Esophagus muscularis mucosa (tissue), 4 donors: ENCODE measurements around the gene CX3CR1. TPM values are rescaled to one million over a fixed set of nuclear protein-coding genes. Genes with fewer than 3 reads are reported as not detected.

Experiments used
- DNase-seq: peaks from one replicate; pipeline ENCODE4 v3.0.0-alpha.2; 2017; ENCODE audit errors: extremely low spot score
- H3K27ac ChIP-seq, 4 donors: fragments of 200-600 bp; sonication (generic); replicated peaks in 1 of 4; 1 replicate in 3 of 4; 2 replicates in 1 of 4; pipeline ENCODE4 v1.5.1; 2016 to 2019; ENCODE audit warnings: mild to moderate bottlenecking in 1 of 4
- H3K27me3 ChIP-seq, 4 donors: fragments of 200-600 bp; sonication (generic); one replicate each; pipeline versions ENCODE4 v1.5.1 to v1.6.0; 2016 to 2019
- H3K36me3 ChIP-seq, 4 donors: fragments of 200-600 bp; sonication (generic); one replicate each; pipeline ENCODE4 v1.5.1; 2016 to 2019
- H3K4me1 ChIP-seq, 4 donors: fragments of 200-600 bp; sonication (generic); one replicate each; pipeline ENCODE4 v1.5.1; 2016 to 2019
- H3K4me3 ChIP-seq, 4 donors: fragments of 200-600 bp; sonication (generic); 1 replicate in 2 of 4; 2 replicates in 2 of 4; pipeline ENCODE4 v1.5.1; 2016 to 2019; ENCODE audit warnings: mild to moderate bottlenecking in 4 of 4, moderate library complexity in 1 of 4
- H3K9me3 ChIP-seq, 4 donors: fragments of 200-600 bp; sonication (generic); 1 replicate in 3 of 4; 2 replicates in 1 of 4; pipeline ENCODE4 v1.5.1; 2016 to 2019
- EP300 ChIP-seq: sonication (generic); formaldehyde crosslinking; IDR thresholded peaks from one replicate; pipeline ENCODE4 v1.6.1; 2017; ENCODE audit warnings: antibody characterized with exemption
- POLR2A ChIP-seq: fragments of 450-650 bp; IDR thresholded peaks from one replicate; pipeline ENCODE4 v1.6.1; 2017; ENCODE audit warnings: antibody characterized with exemption, moderate library complexity, mild to moderate bottlenecking, low read depth
- POLR2AphosphoS5 ChIP-seq, 2 donors: sonication (generic); formaldehyde crosslinking; IDR thresholded peaks; one replicate each; pipeline ENCODE4 v1.6.1; 2017; ENCODE audit warnings: antibody characterized with exemption in 2 of 2
- WGBS: methylation state at CpG from one replicate; pipeline ENCODE4 v1.1.5; 2018; 5-methylcytosine and 5-hydroxymethylcytosine counted together
- intact Hi-C: fragments of 100-400 bp; cut with DNase I; formaldehyde crosslinking; loops from one replicate; pipeline ENCODE4 v1.15.1; 2023
- total RNA-seq, 4 donors: library from RNA; depleted of rRNA; stranded (reverse); fragments of >200 nt; gene quantifications; one replicate each; pipeline versions ENCODE4 v1.1.0 to v1.2.1, GENCODE V29; 2016
- TF ChIP-seq, protein P1 (sequence below), 3 experiments: fragments of 200-600 bp in 2 of 3; fragments of 450-650 bp in 1 of 3; sonication (generic) in 2 of 3; IDR thresholded peaks; one replicate each; pipeline ENCODE4 v1.5.1; 2017 to 2019; ENCODE audit warnings: antibody characterized with exemption in 3 of 3, mild to moderate bottlenecking in 2 of 3, moderate library complexity in 1 of 3

CX3CR1 gene
- total RNA-seq, 4 donors from 2014 or later, result 0.23 to 0.78 (median 0.46) TPM

DNA sequence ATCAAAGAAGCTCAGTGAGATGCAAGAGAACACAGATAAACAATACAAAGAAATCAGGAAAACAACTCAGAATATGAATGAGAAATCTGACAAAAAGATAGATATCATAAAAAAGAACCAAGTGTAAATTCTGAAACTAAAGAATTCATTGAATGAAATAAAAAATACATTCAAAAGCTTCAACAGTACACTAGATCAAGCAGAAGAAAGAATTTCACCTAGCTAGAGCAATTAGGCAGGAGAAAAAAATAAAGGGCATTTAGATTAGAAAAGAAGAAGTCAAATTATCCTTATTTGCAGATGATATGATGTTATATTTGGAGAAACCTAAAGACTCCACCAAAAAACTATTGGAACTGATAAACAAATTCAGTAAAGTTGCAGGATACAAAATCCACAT lies 19.4 kb upstream of the CX3CR1 start:
- Histone ChIP-seq H3K4me3 (no peak overlapping the region), H3K9me3 (peaks cover 0 to 33% (median 18%) of the 10 kb centered on the region in 4 donors), H3K27me3 (no peaks in the 10 kb centered on the region), H3K4me1 (no peaks in the 10 kb centered on the region), H3K27ac (no peak overlapping the region), H3K36me3 (no peaks in the 10 kb centered on the region)
- intact Hi-C loops, result no loop called here
- DNase-seq, result no peak
- no peak for TF ChIP-seq EP300
- no peak for TF ChIP-seq POLR2A
- no peak for TF ChIP-seq POLR2AphosphoS5 (IDR thresholded peaks at IDR 0.05)

- Histone ChIP-seq H3K4me1 (no peaks in the 10 kb centered on the region), H3K4me3 (no peak overlapping the region), H3K27me3 (no peaks in the 10 kb centered on the region), H3K36me3 (no peaks in the 10 kb centered on the region), H3K27ac (no peak overlapping the region), H3K9me3 (peaks cover 0 to 22% (median 4%) of the 10 kb centered on the region in 4 donors)
- intact Hi-C loops, result no loop called here
- no peak for TF ChIP-seq POLR2A
- TF ChIP-seq, protein P1, sequence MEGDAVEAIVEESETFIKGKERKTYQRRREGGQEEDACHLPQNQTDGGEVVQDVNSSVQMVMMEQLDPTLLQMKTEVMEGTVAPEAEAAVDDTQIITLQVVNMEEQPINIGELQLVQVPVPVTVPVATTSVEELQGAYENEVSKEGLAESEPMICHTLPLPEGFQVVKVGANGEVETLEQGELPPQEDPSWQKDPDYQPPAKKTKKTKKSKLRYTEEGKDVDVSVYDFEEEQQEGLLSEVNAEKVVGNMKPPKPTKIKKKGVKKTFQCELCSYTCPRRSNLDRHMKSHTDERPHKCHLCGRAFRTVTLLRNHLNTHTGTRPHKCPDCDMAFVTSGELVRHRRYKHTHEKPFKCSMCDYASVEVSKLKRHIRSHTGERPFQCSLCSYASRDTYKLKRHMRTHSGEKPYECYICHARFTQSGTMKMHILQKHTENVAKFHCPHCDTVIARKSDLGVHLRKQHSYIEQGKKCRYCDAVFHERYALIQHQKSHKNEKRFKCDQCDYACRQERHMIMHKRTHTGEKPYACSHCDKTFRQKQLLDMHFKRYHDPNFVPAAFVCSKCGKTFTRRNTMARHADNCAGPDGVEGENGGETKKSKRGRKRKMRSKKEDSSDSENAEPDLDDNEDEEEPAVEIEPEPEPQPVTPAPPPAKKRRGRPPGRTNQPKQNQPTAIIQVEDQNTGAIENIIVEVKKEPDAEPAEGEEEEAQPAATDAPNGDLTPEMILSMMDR (IDR thresholded peaks at IDR 0.05), result no peak
- no peak for TF ChIP-seq POLR2AphosphoS5 (IDR thresholded peaks at IDR 0.05)
- TF ChIP-seq EP300, result no peak
- 86% methylated on average over 3 of the region's 4 CpGs for WGBS
- DNase-seq, result no peak
These were observed 16.6 kb upstream of the CX3CR1 start for GRCh38 chr3:39296197-39297077.

DNA sequence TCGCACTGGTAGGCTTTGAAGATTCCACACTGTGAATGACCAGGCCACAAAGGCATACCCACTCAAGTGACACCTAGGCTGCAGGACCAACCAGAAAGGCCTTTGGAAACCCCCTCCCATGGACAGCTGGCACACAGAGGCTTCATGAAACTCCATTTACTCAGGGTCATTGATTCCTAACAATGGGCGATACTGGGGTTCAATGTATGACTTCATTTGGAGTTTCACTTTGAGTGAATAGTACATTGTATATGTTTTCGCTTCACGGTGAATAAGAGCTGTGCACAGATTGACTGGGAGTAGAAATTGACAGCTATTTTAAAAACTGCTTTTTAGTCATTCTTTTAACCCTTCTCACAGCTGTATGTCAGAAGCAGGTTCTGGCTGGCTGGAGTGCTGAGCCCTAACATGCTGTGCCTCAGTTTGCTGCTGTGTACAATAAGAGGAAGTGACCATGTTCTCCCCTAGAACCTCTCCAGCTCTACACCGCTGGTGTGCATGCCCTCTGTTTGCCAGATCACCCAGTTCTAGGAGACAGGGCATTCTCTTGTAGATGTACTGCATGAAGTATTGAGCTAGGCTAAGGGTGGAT lies 15.4 kb upstream of the CX3CR1 start:
- WGBS, result 74% methylated on average over 4 of the region's 5 CpGs
- Histone ChIP-seq H3K9me3 (peaks cover 0 to 14% (median 0%) of the 10 kb centered on the region in 4 donors), H3K36me3 (no peaks in the 10 kb centered on the region), H3K4me3 (no peak overlapping the region), H3K27ac (no peak overlapping the region), H3K27me3 (no peaks in the 10 kb centered on the region), H3K4me1 (peaks cover 0 to 7% (median 2%) of the 10 kb centered on the region in 4 donors)
- TF ChIP-seq EP300, result no peak
- no peak for TF ChIP-seq POLR2A
- no peak for TF ChIP-seq POLR2AphosphoS5 (IDR thresholded peaks at IDR 0.05)
- TF ChIP-seq, protein P1 (IDR thresholded peaks at IDR 0.05), result no peak
- DNase-seq, result no peak
- intact Hi-C loops, result no loop called here

DNA sequence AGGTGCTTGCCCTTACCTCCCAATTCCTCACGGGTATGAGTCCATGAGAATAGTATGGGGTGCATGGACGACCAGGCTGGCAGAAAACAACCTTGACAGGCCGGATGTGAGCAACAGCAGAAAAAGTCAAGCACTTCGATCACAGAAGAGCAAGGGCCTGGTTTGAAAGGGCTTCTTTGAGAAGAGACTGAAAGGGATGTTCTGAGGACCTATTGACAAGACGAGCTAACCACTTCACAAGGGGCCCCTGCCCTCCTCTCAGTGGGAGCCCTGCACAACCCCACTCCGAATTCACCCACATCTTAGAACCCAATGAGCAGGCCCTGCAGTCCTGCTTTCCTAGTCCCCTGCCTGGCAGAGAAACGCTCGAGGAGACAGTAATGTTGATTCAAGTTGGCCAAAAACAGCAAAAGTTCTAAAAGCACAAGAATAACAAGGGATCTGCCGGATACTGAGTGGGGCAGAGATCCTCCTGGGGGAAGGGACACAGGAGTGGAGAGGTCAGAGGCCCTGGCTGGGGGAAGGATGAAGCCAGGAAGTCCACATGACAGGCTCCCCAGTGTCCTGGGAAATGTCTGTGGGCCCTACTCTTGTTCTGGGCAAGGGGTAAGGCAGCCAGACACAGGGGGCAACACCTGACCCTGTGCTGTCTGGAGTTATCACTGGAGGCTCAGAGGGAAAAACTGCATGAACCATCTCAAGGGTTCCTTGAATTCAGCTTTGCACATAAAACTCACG lies 14.8 kb upstream of the CX3CR1 start:
- H3K4me3 ChIP-seq, result no peak overlapping the region
- no peaks in the 10 kb centered on the region for H3K36me3 ChIP-seq
- intact Hi-C loops, result loop anchor here (5.0 kb wide), 1 partner anchor 167 kb away; no protein-coding TSS in a partner anchor
- 61% methylated on average over 9 of the region's 10 CpGs for WGBS
- peaks cover 0 to 11% (median 4%) of the 10 kb centered on the region in 4 donors for H3K4me1 ChIP-seq
- H3K27me3 ChIP-seq, result no peaks in the 10 kb centered on the region
- TF ChIP-seq, protein P1 (IDR thresholded peaks at IDR 0.05), result no peak
- TF ChIP-seq POLR2AphosphoS5 (IDR thresholded peaks at IDR 0.05) (no peak), POLR2A (no peak), EP300 (no peak)
- peaks cover 0 to 13% (median 0%) of the 10 kb centered on the region in 4 donors for H3K9me3 ChIP-seq
- H3K27ac ChIP-seq, result no peak overlapping the region
- no peak for DNase-seq
